IPS DF 6.9 (cell line): Measurements from ENCODE around the gene CXXC5.

Experiments used
- DNase-seq: peaks from one replicate; pipeline ENCODE4 v3.0.0-alpha.2; 2013; ENCODE audit warnings: low read depth, low spot score
- H3K27ac ChIP-seq: one replicate; pipeline ENCODE4 v1.5.1; 2013; ENCODE audit warnings: low read length, control low read depth
- H3K27me3 ChIP-seq: 2 replicates; pipeline ENCODE4 v1.6.1; 2013; ENCODE audit warnings: mild to moderate bottlenecking, low read length; ENCODE audit not compliant: control insufficient read depth, insufficient read depth
- H3K36me3 ChIP-seq: 2 replicates; pipeline ENCODE4 v1.6.1; 2013; ENCODE audit warnings: low read length; ENCODE audit not compliant: control insufficient read depth, insufficient read depth
- H3K4me1 ChIP-seq: 2 replicates; pipeline ENCODE4 v1.6.1; 2013; ENCODE audit warnings: low read length; ENCODE audit not compliant: control insufficient read depth, insufficient read depth
- H3K4me3 ChIP-seq: 2 replicates; pipeline ENCODE4 v1.5.1; 2013; ENCODE audit warnings: mild to moderate bottlenecking, low read length
- H3K9me3 ChIP-seq: 2 replicates; pipeline ENCODE4 v1.6.1; 2013; ENCODE audit warnings: low read length, inconsistent platforms; ENCODE audit not compliant: control insufficient read depth, insufficient read depth
- WGBS: extraction: QIAGEN DNeasy Blood & Tissue Kit; methylation state at CpG from one replicate; pipeline ENCODE4 v1.1.7; 2013; ENCODE audit warnings: mixed read lengths, missing lambda C conversion rate; ENCODE audit not compliant: insufficient read length, insufficient coverage; 5-methylcytosine and 5-hydroxymethylcytosine counted together

The CXXC5 gene

GRCh38 chr5:139652788-139653241 lies 4.7 kb downstream of the CXXC5 start:
- Histone ChIP-seq H3K4me1 (peaks cover 38% of the 10 kb centered on the region), H3K27ac (no peak overlapping the region), H3K27me3 (no peaks in the 10 kb centered on the region), H3K4me3 (no peak overlapping the region), H3K9me3 (no peaks in the 10 kb centered on the region), H3K36me3 (no peaks in the 10 kb centered on the region)
- WGBS: no CpG with 5 or more reads among the region's 5 CpGs
- no peak for DNase-seq

- Histone ChIP-seq H3K27me3 (no peaks in the 10 kb centered on the region), H3K4me1 (peaks cover 43% of the 10 kb centered on the region), H3K27ac (no peak overlapping the region), H3K4me3 (no peak overlapping the region), H3K9me3 (no peaks in the 10 kb centered on the region), H3K36me3 (no peaks in the 10 kb centered on the region)
- DNase-seq: no peak
- no CpG with 5 or more reads among the region's 5 CpGs for WGBS
Observed at GRCh38 chr5:139653616-139654015, 5.5 kb downstream of the CXXC5 start.

- Histone ChIP-seq H3K4me3 (no peak overlapping the region), H3K27me3 (no peaks in the 10 kb centered on the region), H3K4me1 (peaks cover 49% of the 10 kb centered on the region), H3K9me3 (no peaks in the 10 kb centered on the region), H3K27ac (no peak overlapping the region), H3K36me3 (no peaks in the 10 kb centered on the region)
- DNase-seq: no peak
- WGBS: no CpG with 5 or more reads among the region's 3 CpGs
Observed at GRCh38 chr5:139654464-139654863, 6.3 kb downstream of the CXXC5 start.

GRCh38 chr5:139654871-139655491 lies 6.8 kb downstream of the CXXC5 start:
- H3K27ac ChIP-seq: no peak overlapping the region
- H3K4me1 ChIP-seq: peaks cover 54% of the 10 kb centered on the region
- no CpG with 5 or more reads among the region's 13 CpGs for WGBS
- H3K36me3 ChIP-seq: no peaks in the 10 kb centered on the region
- H3K27me3 ChIP-seq: no peaks in the 10 kb centered on the region
- DNase-seq: no peak
- no peaks in the 10 kb centered on the region for H3K9me3 ChIP-seq
- H3K4me3 ChIP-seq: no peak overlapping the region

GRCh38 chr5:139655727-139656271 lies 7.7 kb downstream of the CXXC5 start:
- no CpG with 5 or more reads among the region's 18 CpGs for WGBS

GRCh38 chr5:139657363-139658321 lies 9.5 kb downstream of the CXXC5 start:
- no peak overlapping the region for H3K27ac ChIP-seq

More at GRCh38 chr5:139655727-139656271, 7.7 kb downstream of the CXXC5 start:
- H3K9me3 ChIP-seq: no peaks in the 10 kb centered on the region
- H3K27ac ChIP-seq: no peak overlapping the region
- no peaks in the 10 kb centered on the region for H3K36me3 ChIP-seq
- no peaks in the 10 kb centered on the region for H3K27me3 ChIP-seq
- H3K4me3 ChIP-seq: no peak overlapping the region
- no peak for DNase-seq
- peaks cover 58% of the 10 kb centered on the region for H3K4me1 ChIP-seq

GRCh38 chr5:139658501-139658927 lies 10.4 kb downstream of the CXXC5 start:
- H3K27ac ChIP-seq: no peak overlapping the region
- peaks cover 49% of the 10 kb centered on the region for H3K4me1 ChIP-seq
- H3K36me3 ChIP-seq: no peaks in the 10 kb centered on the region
- H3K9me3 ChIP-seq: no peaks in the 10 kb centered on the region
- no peaks in the 10 kb centered on the region for H3K27me3 ChIP-seq
- no peak overlapping the region for H3K4me3 ChIP-seq
- no peak for DNase-seq
- WGBS: no CpG with 5 or more reads among the region's 14 CpGs

More at GRCh38 chr5:139657363-139658321, 9.5 kb downstream of the CXXC5 start:
- Histone ChIP-seq H3K4me1 (peaks cover 55% of the 10 kb centered on the region), H3K4me3 (no peak overlapping the region), H3K9me3 (no peaks in the 10 kb centered on the region), H3K27me3 (no peaks in the 10 kb centered on the region), H3K36me3 (no peaks in the 10 kb centered on the region)
- no peak for DNase-seq
- no CpG with 5 or more reads among the region's 12 CpGs for WGBS

GRCh38 chr5:139658928-139659667 lies 10.9 kb downstream of the CXXC5 start:
- no peaks in the 10 kb centered on the region for H3K9me3 ChIP-seq
- no peak overlapping the region for H3K4me3 ChIP-seq
- DNase-seq: no peak
- no CpG with 5 or more reads among the region's 15 CpGs for WGBS
- H3K4me1 ChIP-seq: peaks cover 46% of the 10 kb centered on the region
- no peaks in the 10 kb centered on the region for H3K27me3 ChIP-seq
- no peak overlapping the region for H3K27ac ChIP-seq
- H3K36me3 ChIP-seq: no peaks in the 10 kb centered on the region

- Histone ChIP-seq H3K4me1 (peaks cover 43% of the 10 kb centered on the region), H3K4me3 (no peak overlapping the region), H3K27ac (no peak overlapping the region), H3K36me3 (no peaks in the 10 kb centered on the region), H3K9me3 (no peaks in the 10 kb centered on the region), H3K27me3 (no peaks in the 10 kb centered on the region)
- DNase-seq: no peak
- no CpG with 5 or more reads among the region's 13 CpGs for WGBS
Observed at GRCh38 chr5:139659695-139660101, 11.5 kb downstream of the CXXC5 start.
